ENCODE results near the gene SNORC.

SNORC gene

DNA sequence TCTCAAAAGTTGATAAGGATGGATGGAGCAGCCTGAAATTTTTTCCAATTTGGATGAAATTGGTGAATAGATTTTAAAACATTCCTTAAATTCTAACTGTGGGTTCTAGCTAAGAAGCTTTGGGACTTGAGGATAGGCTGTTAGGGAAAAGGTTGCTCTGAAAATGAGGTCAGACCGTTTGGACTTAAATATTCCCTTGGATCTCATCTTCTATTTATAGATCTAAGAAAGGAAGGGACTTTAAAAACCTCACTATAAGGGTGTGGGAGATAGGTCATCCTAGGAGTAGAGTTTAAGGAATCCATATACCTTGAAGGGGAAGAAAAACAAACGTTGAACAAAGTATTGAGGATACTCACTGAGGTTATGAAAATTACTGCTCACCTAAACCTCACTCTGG lies 17.4 kb upstream of the SNORC start:
- no peak overlapping the region for H3K4me2 ChIP-seq (ENCODE audit: low read length)
- no peaks in the 10 kb centered on the region for H3K9me2 ChIP-seq (ENCODE audit: low read depth, low read length)
- no peak overlapping the region for H3K4me3 ChIP-seq (ENCODE audit: low read depth, low read length, poor library complexity, severe bottlenecking)
- H3F3A ChIP-seq (ENCODE audit: insufficient read depth, low read length): no peaks in the 10 kb centered on the region
- H3K36me3 ChIP-seq (ENCODE audit: insufficient read depth, low read length): peaks cover 79% of the 10 kb centered on the region
- no peak overlapping the region for H3K27ac ChIP-seq (ENCODE audit: low read depth, low read length, poor library complexity, severe bottlenecking)
- no peaks in the 10 kb centered on the region for H3K79me2 ChIP-seq (ENCODE audit: insufficient read depth, low read length)
- H3K9ac ChIP-seq (ENCODE audit: low read length): no peak overlapping the region
- TF ChIP-seq, protein P1, sequence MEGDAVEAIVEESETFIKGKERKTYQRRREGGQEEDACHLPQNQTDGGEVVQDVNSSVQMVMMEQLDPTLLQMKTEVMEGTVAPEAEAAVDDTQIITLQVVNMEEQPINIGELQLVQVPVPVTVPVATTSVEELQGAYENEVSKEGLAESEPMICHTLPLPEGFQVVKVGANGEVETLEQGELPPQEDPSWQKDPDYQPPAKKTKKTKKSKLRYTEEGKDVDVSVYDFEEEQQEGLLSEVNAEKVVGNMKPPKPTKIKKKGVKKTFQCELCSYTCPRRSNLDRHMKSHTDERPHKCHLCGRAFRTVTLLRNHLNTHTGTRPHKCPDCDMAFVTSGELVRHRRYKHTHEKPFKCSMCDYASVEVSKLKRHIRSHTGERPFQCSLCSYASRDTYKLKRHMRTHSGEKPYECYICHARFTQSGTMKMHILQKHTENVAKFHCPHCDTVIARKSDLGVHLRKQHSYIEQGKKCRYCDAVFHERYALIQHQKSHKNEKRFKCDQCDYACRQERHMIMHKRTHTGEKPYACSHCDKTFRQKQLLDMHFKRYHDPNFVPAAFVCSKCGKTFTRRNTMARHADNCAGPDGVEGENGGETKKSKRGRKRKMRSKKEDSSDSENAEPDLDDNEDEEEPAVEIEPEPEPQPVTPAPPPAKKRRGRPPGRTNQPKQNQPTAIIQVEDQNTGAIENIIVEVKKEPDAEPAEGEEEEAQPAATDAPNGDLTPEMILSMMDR (IDR thresholded peaks at IDR 0.05; ENCODE audit: low read length): no peak
- TF ChIP-seq EZH2 (IDR thresholded peaks at IDR 0.05; ENCODE audit: borderline replicate concordance, low read length): no peak
- no peaks in the 10 kb centered on the region for H3K9me3 ChIP-seq (ENCODE audit: low read length)
- no peak overlapping the region for H2AFZ ChIP-seq (ENCODE audit: low read length)
- no peaks in the 10 kb centered on the region for H4K20me1 ChIP-seq (ENCODE audit: insufficient read depth, low read length)
- no peaks in the 10 kb centered on the region for H3K27me3 ChIP-seq (ENCODE audit: insufficient read depth, low read length)
- no peaks in the 10 kb centered on the region for H3K4me1 ChIP-seq (ENCODE audit: insufficient read depth, low read length, severe bottlenecking)

DNA sequence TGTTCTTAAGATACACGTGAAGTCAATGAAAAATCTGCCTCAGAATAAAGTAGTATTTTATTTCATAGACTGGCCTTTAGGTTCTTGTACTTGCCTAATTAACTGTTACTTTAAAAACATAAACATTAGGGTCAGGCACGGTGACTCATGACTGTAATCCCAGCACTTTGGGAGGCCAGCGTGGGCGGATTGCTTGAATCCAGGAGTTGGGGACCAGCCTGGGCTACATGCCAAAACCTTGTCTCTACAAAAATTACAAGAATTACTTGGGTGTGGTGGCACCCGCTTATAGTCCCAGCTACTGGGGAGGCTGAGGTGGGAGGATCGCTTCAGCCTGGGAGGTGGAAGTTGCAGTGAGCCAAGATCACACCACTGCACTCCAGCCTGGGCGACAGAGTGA lies 16.0 kb upstream of the SNORC start:
- Histone ChIP-seq H3K27ac (ENCODE audit: low read depth, low read length, poor library complexity, severe bottlenecking) (no peak overlapping the region), H3K4me2 (ENCODE audit: low read length) (no peak overlapping the region), H2AFZ (ENCODE audit: low read length) (no peak overlapping the region), H3K9me3 (ENCODE audit: low read length) (no peaks in the 10 kb centered on the region), H3K4me1 (ENCODE audit: insufficient read depth, low read length, severe bottlenecking) (no peaks in the 10 kb centered on the region), H3K36me3 (ENCODE audit: insufficient read depth, low read length) (peaks cover 79% of the 10 kb centered on the region), H3K9me2 (ENCODE audit: low read depth, low read length) (no peaks in the 10 kb centered on the region), H4K20me1 (ENCODE audit: insufficient read depth, low read length) (no peaks in the 10 kb centered on the region), H3K27me3 (ENCODE audit: insufficient read depth, low read length) (no peaks in the 10 kb centered on the region), H3K9ac (ENCODE audit: low read length) (no peak overlapping the region), H3F3A (ENCODE audit: insufficient read depth, low read length) (no peaks in the 10 kb centered on the region), H3K79me2 (ENCODE audit: insufficient read depth, low read length) (no peaks in the 10 kb centered on the region), H3K4me3 (ENCODE audit: low read depth, low read length, poor library complexity, severe bottlenecking) (no peak overlapping the region)
- TF ChIP-seq, protein P1 (IDR thresholded peaks at IDR 0.05; ENCODE audit: low read length): no peak
- no peak for TF ChIP-seq EZH2 (IDR thresholded peaks at IDR 0.05; ENCODE audit: borderline replicate concordance, low read length)

DNA sequence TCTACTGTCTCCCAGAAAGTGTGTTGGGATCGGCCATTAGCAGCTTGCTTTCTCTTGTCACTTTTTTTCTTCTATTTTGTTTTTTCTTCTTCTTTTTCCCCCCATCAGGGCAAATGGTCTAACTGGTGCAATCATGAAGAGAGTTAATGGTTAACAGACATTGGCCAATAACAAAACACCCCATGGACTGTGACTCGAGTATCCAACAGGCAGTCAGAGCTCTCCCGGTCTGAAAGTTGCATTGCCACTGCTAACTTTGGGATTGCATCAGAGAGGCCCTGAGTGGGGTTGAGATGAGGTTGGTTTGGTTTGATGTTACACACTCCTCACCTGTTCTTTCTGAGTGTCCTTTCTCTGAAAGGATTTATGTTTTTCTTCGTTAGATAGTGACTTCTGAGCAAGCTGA lies 12.9 kb upstream of the SNORC start:
- no peaks in the 10 kb centered on the region for H3K79me2 ChIP-seq (ENCODE audit: insufficient read depth, low read length)
- no peaks in the 10 kb centered on the region for H3K27me3 ChIP-seq (ENCODE audit: insufficient read depth, low read length)
- no peaks in the 10 kb centered on the region for H3F3A ChIP-seq (ENCODE audit: insufficient read depth, low read length)
- H3K36me3 ChIP-seq (ENCODE audit: insufficient read depth, low read length): peaks cover 53% of the 10 kb centered on the region
- H3K4me1 ChIP-seq (ENCODE audit: insufficient read depth, low read length, severe bottlenecking): no peaks in the 10 kb centered on the region
- H2AFZ ChIP-seq (ENCODE audit: low read length): no peak overlapping the region
- no peak overlapping the region for H3K4me3 ChIP-seq (ENCODE audit: low read depth, low read length, poor library complexity, severe bottlenecking)
- H3K9me2 ChIP-seq (ENCODE audit: low read depth, low read length): no peaks in the 10 kb centered on the region
- H3K4me2 ChIP-seq (ENCODE audit: low read length): no peak overlapping the region
- no peaks in the 10 kb centered on the region for H3K9me3 ChIP-seq (ENCODE audit: low read length)
- H3K9ac ChIP-seq (ENCODE audit: low read length): no peak overlapping the region
- TF ChIP-seq, protein P1 (IDR thresholded peaks at IDR 0.05; ENCODE audit: low read length): no peak
- TF ChIP-seq EZH2 (IDR thresholded peaks at IDR 0.05; ENCODE audit: borderline replicate concordance, low read length): no peak
- H3K27ac ChIP-seq (ENCODE audit: low read depth, low read length, poor library complexity, severe bottlenecking): no peak overlapping the region
- H4K20me1 ChIP-seq (ENCODE audit: insufficient read depth, low read length): no peaks in the 10 kb centered on the region
